ENCODE measurements around the gene SACS.

SACS gene

DNA sequence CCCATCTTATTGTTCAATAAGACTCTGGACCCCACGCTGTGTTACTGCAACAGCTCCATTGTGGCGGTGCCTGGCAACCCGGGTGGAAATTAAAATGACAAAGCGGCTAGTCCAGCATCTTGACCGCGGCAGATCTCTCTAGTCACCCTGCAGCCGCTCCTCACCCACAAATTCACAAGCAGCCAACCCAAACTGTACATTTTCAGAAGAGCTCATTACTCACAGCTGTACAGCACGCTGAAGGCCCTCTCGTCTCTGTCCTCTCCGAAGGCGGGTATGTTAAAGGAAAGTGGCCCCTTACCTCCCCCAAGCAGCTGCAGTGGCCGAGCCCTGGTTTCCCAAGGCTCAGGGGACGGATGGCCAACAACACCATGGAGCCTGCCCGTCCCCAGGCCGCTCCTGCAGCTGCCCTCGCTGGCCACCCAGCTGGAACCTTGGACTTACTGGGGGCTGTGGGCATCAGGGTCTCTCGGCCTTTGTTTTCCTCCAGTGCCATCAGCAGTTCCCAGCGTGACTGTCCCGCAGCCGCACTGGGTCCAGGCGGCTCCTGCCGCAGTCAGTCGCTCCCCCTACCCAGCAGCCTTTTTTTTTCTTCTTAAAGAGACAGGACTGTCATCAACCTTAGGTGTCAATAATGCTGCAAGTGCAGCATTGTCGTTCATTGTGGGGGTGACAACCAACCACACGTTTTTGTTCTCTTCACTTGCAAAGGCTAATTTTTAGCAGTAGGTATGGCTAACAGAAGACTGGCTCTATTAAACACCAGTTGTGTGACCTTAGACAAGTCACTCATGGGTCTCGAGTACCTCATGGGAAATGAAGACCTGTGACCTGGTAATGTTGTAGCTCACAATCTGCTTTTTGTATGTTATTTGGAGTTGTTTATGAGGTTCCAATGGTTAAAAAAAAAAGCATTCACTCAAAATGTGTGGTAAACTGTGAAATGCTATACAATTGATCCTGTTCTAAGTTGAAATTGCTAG lies at the start of gene SACS:
Gene SACS (minus strand): TSS at position 532 of the 983 bp plus-strand sequence. CDS start 22,463 bp downstream, outside the sequence.
- TF ChIP-seq, protein P1, sequence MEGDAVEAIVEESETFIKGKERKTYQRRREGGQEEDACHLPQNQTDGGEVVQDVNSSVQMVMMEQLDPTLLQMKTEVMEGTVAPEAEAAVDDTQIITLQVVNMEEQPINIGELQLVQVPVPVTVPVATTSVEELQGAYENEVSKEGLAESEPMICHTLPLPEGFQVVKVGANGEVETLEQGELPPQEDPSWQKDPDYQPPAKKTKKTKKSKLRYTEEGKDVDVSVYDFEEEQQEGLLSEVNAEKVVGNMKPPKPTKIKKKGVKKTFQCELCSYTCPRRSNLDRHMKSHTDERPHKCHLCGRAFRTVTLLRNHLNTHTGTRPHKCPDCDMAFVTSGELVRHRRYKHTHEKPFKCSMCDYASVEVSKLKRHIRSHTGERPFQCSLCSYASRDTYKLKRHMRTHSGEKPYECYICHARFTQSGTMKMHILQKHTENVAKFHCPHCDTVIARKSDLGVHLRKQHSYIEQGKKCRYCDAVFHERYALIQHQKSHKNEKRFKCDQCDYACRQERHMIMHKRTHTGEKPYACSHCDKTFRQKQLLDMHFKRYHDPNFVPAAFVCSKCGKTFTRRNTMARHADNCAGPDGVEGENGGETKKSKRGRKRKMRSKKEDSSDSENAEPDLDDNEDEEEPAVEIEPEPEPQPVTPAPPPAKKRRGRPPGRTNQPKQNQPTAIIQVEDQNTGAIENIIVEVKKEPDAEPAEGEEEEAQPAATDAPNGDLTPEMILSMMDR (IDR thresholded peaks at IDR 0.05), result no peak

- TF ChIP-seq, protein P1 (IDR thresholded peaks at IDR 0.05), result no peak
Observed at GRCh38 chr13:23480324-23480723, 46.8 kb upstream of the SACS start.

- TF ChIP-seq, protein P1 (IDR thresholded peaks at IDR 0.05), result no peak
Observed at GRCh38 chr13:23477101-23477500, 43.6 kb upstream of the SACS start.

GRCh38 chr13:23473221-23473620 lies 39.7 kb upstream of the SACS start:
- TF ChIP-seq, protein P1 (IDR thresholded peaks at IDR 0.05), result no peak

DNA sequence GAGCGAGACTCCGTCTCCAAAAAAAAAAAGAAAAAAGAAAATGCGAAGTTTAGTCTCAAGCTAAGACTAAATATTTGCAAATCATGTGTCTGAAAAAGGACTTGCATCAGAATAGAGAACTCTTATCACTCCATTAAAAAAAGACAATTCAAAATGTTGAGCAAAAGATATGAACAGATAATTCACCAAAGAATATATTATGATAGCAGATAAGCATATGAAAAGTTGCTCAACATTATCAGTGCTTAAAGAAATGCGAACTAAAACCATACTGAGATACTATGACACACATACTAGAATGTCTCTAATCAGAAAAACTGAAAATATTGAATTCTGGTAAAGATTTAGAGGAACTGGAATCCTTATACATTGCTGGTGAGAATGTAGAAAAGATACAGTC lies 38.7 kb upstream of the SACS start:
- TF ChIP-seq, protein P1 (IDR thresholded peaks at IDR 0.05), result no peak

DNA sequence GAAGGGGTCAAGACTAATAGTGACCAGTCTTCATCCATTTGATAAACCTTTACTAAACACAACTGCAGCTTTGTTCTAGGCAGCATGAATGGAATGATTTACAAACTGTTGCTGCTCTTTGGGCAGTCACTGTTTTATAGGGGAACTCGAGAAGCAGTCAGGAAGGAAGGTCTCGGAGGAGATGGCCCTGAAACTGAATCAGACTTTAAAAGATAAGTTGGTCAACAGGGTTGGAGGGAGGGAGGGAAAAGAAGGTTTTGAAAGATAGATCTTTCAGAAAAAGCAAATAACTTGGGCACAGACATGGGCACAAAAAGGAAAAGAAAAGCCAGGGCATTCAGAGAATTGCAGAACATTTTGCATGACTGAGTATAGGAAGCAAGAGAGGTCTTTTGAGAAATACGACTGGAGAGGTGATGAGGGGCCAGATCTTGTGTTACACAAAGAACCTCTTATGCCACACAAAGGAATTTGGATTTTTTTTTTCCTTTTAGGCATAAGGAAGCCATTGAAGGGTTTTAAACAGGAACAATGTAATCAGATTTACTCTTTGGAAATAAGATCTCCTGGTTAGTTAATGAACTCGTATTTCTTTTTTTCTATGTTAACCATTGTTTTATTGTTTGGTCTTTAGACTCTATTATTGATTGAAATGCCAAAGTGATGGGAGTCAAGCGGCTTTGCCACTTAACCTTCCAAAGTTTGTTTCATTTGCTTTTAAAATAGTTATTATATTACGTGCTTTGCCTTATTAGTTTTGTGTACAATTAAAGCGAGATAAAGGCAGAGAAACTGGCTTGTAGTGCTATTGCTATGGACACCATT lies 37.5 kb upstream of the SACS start:
- TF ChIP-seq, protein P1 (IDR thresholded peaks at IDR 0.05), result no peak

GRCh38 chr13:23469951-23470421 lies 36.5 kb upstream of the SACS start:
- TF ChIP-seq, protein P1 (IDR thresholded peaks at IDR 0.05), result no peak

Data from LNCAP (cell line).